Measurements from ENCODE around the gene DDX17.

DNA sequence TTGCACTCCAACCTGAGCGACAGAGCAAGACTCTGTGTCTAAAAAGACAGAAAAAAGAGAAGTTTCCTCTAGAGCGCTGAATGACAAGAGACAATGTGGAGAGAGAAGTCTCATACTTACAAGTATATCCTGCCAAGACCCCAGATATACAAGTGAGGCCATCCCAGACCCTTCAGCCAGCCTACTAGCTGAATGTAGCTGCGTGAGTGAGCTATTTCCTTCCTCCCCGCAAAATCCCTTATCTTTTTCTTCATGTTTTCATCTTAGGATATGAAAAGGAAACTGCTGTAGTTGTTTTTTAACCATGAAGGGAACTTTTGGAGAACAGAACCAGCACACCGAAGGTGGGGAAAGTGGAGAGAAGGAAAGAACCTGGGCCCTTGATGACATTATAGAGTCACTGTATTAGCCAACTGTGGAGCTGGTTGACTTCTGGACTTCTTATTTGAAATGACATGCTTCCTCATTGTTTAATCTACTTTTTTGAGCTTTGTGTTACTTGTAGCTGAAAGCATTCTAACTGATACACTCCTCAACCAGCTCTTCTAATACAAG is 4.4 kb upstream of the DDX17 start:
- TF ChIP-seq, protein P1, sequence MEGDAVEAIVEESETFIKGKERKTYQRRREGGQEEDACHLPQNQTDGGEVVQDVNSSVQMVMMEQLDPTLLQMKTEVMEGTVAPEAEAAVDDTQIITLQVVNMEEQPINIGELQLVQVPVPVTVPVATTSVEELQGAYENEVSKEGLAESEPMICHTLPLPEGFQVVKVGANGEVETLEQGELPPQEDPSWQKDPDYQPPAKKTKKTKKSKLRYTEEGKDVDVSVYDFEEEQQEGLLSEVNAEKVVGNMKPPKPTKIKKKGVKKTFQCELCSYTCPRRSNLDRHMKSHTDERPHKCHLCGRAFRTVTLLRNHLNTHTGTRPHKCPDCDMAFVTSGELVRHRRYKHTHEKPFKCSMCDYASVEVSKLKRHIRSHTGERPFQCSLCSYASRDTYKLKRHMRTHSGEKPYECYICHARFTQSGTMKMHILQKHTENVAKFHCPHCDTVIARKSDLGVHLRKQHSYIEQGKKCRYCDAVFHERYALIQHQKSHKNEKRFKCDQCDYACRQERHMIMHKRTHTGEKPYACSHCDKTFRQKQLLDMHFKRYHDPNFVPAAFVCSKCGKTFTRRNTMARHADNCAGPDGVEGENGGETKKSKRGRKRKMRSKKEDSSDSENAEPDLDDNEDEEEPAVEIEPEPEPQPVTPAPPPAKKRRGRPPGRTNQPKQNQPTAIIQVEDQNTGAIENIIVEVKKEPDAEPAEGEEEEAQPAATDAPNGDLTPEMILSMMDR (IDR thresholded peaks at IDR 0.05): no peak
- TF ChIP-seq POLR2AphosphoS5 (IDR thresholded peaks at IDR 0.05): no peak
